GM10266 (cell line): ENCODE measurements around the gene SMYD4.

Experiments used
- DNase-seq: peaks from one replicate; pipeline ENCODE4 v3.0.0; 2012; ENCODE audit errors: extremely low spot score
- TF ChIP-seq, protein P1 (sequence below): IDR thresholded peaks from 2 replicates; pipeline ENCODE4 v1.5.1; 2012; ENCODE audit warnings: mild to moderate bottlenecking, low read depth; ENCODE audit not compliant: control insufficient read depth, insufficient read depth; ENCODE audit errors: missing control alignments

SMYD4 gene

DNA sequence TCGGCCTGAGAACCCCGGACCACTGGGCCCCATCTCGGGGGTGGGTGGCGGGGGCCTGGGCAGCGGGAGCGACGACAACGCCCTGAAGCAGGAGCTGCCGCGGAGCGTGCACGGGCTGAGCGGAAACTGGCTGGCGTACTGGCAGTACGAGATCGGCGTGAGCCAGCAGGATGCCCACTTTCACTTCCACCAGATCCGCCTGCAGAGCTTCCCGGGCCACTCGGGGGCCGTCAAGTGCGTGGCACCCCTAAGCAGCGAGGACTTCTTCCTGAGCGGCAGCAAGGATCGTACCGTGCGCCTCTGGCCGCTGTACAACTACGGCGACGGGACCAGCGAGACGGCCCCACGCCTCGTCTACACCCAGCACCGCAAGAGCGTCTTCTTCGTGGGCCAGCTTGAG is 95.9 kb downstream of the SMYD4 start:
- TF ChIP-seq, protein P1, sequence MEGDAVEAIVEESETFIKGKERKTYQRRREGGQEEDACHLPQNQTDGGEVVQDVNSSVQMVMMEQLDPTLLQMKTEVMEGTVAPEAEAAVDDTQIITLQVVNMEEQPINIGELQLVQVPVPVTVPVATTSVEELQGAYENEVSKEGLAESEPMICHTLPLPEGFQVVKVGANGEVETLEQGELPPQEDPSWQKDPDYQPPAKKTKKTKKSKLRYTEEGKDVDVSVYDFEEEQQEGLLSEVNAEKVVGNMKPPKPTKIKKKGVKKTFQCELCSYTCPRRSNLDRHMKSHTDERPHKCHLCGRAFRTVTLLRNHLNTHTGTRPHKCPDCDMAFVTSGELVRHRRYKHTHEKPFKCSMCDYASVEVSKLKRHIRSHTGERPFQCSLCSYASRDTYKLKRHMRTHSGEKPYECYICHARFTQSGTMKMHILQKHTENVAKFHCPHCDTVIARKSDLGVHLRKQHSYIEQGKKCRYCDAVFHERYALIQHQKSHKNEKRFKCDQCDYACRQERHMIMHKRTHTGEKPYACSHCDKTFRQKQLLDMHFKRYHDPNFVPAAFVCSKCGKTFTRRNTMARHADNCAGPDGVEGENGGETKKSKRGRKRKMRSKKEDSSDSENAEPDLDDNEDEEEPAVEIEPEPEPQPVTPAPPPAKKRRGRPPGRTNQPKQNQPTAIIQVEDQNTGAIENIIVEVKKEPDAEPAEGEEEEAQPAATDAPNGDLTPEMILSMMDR = no peak
- no peak for DNase-seq

DNA sequence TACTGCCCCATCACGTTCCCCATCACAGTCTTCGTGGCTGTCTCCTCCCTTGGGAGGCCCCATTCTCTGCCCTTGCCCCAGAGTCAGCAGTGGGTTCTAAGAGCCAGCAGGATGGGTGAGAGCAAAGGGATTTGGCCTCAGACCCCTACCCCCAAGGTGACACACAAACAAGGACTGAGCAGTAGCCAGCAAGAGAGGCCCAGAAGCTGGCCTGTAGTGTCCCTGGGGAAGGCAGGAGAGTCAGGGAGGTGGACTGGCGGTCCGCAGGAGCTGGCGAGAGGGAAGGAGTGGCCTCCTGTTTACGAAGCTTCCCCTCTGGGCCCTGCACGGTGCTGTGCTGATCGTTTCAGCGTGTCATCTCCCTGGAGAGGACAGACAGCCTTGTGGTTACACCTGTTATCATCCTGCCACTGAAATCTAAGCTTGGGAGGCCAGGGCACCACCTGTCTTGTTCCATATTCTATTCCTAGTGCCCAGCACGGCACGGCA is 96.8 kb downstream of the SMYD4 start:
- no peak for DNase-seq
- TF ChIP-seq, protein P1 = no peak

DNA sequence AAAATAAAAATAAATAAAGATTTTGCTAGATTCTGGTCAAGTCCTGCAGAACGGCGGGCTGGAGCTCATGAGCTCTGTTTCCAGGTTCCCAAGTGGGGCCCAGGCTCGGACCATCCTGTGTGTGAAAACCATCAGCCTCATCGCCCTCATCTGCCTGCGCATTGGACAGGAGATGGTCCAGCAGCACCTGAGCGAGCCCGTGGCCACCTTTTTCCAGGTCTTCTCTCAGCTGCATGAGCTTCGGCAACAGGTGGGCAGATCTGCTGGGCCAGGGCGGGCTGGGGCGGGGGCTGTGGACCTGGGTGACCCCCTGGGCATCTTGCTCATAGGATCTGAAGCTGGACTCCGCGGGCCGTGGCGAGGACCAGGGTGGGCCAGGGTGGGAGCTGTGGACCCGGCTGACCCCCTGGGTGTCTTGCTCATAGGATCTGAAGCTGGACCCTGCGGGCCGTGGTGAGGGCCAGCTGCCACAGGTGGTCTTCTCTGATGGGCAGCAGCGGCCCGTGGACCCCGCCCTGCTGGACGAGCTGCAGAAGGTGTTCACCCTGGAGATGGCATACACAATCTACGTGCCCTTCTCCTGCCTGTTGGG is 97.4 kb downstream of the SMYD4 start:
- TF ChIP-seq, protein P1 = no peak
- no peak for DNase-seq

DNA sequence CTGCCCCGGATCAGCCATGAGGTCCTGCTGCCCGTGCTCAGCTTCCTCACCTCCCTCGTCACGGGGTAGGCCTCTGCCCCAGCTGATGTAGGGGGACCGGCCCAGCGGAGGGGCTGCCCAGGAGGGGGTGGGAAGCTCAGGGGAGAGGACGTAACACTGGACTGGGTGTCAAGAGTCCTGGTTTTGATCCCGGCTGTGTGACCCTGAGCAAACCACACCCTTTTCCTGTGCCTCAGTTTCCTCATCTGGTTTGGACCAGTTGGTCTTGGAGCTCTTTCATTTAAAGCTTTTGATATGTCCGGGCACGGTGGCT is 98.6 kb downstream of the SMYD4 start:
- no peak for DNase-seq
- TF ChIP-seq, protein P1 = no peak

DNA sequence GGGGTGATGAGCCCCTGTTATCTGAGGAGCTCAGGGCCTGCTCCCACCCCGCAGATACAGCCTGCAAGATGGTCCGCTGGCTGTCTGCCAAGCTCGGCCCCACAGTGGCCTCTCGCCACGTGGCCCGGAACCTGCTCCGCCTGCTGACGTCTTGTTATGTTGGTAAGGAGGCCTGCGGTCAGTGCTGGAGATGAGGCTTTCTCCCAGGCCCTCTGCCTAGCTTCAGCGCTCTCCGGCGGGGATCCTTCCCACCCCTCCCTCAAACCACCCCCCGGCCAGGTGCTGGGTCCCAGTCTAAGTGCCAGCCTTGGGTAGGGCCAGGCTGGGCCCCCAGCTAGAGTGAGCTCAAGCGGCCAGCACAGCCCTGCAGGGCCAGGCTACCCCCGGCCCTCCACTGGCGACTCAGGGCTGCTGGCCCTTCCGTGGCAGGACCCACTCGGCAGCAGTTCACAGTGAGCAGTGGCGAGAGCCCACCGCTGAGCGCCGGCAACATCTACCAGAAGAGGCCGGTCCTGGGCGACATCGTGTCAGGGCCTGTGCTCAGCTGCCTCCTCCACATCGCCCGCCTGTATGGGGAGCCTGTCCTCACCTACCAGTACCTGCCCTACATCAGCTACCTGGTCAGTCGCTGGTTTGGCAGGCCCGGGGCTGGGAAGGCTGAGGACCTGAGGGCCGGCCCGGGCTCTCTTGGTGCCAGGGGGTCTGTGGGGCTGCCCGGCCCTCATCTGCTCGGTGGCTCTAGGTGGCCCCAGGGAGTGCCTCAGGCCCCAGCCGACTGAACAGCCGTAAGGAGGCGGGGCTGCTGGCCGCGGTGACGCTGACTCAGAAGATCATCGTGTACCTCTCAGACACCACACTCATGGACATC is 99.1 kb downstream of the SMYD4 start:
- no peak for DNase-seq
- TF ChIP-seq, protein P1 = no peak

DNA sequence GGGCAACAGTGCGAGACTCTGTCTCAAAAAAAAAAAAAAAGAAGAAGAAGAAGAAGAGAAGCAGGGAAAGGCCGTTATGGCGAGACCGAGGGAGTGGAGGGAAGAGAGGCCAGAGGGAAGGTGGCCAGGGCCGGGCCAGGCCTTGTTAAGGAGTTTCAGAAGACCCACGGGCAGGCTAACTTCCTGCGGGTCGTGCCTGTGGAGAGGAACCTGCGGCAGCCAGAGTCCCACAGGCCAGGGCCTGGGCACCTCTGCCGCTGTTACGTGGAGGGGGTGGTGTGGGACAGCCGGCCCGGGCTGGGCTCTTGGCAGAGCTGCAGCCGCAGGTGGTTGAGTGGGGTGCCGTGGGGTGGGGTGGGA is 99.8 kb downstream of the SMYD4 start:
- DNase-seq = no peak
- TF ChIP-seq, protein P1 = no peak
